K562 (cell line): ENCODE measurements around the gene RNH1. TPM values are rescaled to one million over a fixed set of nuclear protein-coding genes. Genes with fewer than 3 reads are reported as not detected.
A peak's percentile ranks its signal among the peaks of the same experiment; 100 is the strongest.

Experiments
- BHLHE40 ChIP-seq: IDR thresholded peaks from 2 replicates; pipeline ENCODE4 v1.6.1; 2011; ENCODE audit warnings: low read length, improper control_type of control experiment
- NEUROD1 ChIP-seq: fragments of 150-350 bp; IDR thresholded peaks from 2 replicates; pipeline ENCODE4 v1.6.1; 2014; ENCODE audit warnings: borderline replicate concordance, low read length, low read depth; ENCODE audit not compliant: partially characterized antibody
- REST ChIP-seq, 2 experiments: fragments of 450-650 bp; formaldehyde crosslinking in 1 of 2; IDR thresholded peaks; 2 replicates each; pipeline versions ENCODE4 v1.4.0 to v1.6.1; 2014 to 2020; ENCODE audit warnings: mild to moderate bottlenecking in 2 of 2, borderline replicate concordance in 1 of 2, low read depth in 1 of 2
- TOE1 ChIP-seq, 2 experiments: fragments of 450-650 bp in 1 of 2; sonication (generic) in 1 of 2; formaldehyde crosslinking in 1 of 2; IDR thresholded peaks; 2 replicates each; pipeline versions ENCODE4 v1.7.1 to v1.8.0; 2016 to 2022; ENCODE audit warnings: borderline replicate concordance in 2 of 2, mild to moderate bottlenecking in 2 of 2, antibody characterized with exemption in 1 of 2, inconsistent platforms in 1 of 2, low read depth in 1 of 2, missing genetic modification reagents in 1 of 2, moderate library complexity in 1 of 2
- ZKSCAN1 ChIP-seq: fragments of 150-350 bp; IDR thresholded peaks from 2 replicates; pipeline ENCODE4 v1.6.1; 2016; ENCODE audit warnings: low read depth, low read length
- ZNF175 ChIP-seq: fragments of 200-800 bp; sonication (Bioruptor generic); IDR thresholded peaks from 2 replicates; pipeline ENCODE4 v1.6.1; 2016; ENCODE audit warnings: low read depth, mild to moderate bottlenecking, missing genetic modification characterization, missing compliant biosample characterization
- ZNF445 ChIP-seq: fragments of 250-450 bp; sonication (Bioruptor Pico); IDR thresholded peaks from 2 replicates; pipeline ENCODE4 v1.4.0; 2020; ENCODE audit warnings: low read depth, mild to moderate bottlenecking, moderate library complexity
- ZNF609 ChIP-seq: sonication (generic); formaldehyde crosslinking; IDR thresholded peaks from 2 replicates; pipeline ENCODE4 v1.8.1; 2023; ENCODE audit warnings: missing genetic modification reagents, mild to moderate bottlenecking, borderline replicate concordance
- polyA plus RNA-seq, 8 experiments: library from polyadenylated mRNA; depleted of rRNA in 4 of 8; stranded (reverse) in 5 of 8; unstranded in 3 of 8; fragments of >200 nt; fragmentation: Nextera tagmentation in 2 of 8; fragmentation: Illumina TruSeq in 1 of 8; extraction: Ambion mirVana in 2 of 8; extraction: Trizol in 1 of 8; gene quantifications; 2 replicates each; pipeline versions ENCODE4 v1.2.1 to v1.2.3, GENCODE V29; 2011 to 2014; ENCODE audit warnings: inconsistent platforms in 1 of 8, missing spikeins in 1 of 8
- total RNA-seq, 7 experiments: library from RNA; depleted of rRNA in 6 of 7; stranded (reverse); fragments of >200 nt in 6 of 7; fragmentation: Illumina TruSeq in 2 of 7; extraction: Trizol in 2 of 7; gene quantifications; 2 replicates each; pipeline versions ENCODE4 v1.2.1 to v1.2.3, GENCODE V29; 2011 to 2021; ENCODE audit warnings: low replicate concordance in 1 of 7

The RNH1 gene
- total and polyA plus RNA-seq, 9 of the 15 experiments (the other 6 are each of a cell fraction or from before 2014, with no cell fraction given), result 2.5 to 160 (median 44.3) TPM

GRCh38 chr11:460331-461199 lies 46.5 kb downstream of the RNH1 start (continued):
- TF ChIP-seq ZNF609 (CRISPR knock-in tag) (no peak), ZNF175 (CRISPR knock-in tag) (peak; percentile 87), REST (IDR thresholded peaks at IDR 0.05; ENCODE audit: borderline replicate concordance) (peak; percentile 59; the same call in 1 of the 2 replicates), REST (CRISPR knock-in tag; IDR thresholded peaks at IDR 0.05; ENCODE audit: low read depth) (0 out of 2 replicates have a peak, but pooled peaks have one; percentile 37), BHLHE40 (peak; percentile 94), NEUROD1 (no peak), ZKSCAN1 (peak; percentile 59; the same call in 1 of the 2 replicates), TOE1 (IDR thresholded peaks at IDR 0.05; ENCODE audit: borderline replicate concordance) (peak; percentile 86), TOE1 (CRISPR knock-in tag; IDR thresholded peaks at IDR 0.05; ENCODE audit: borderline replicate concordance, low read depth) (no peak), ZNF445 (CRISPR knock-in tag) (no peak)
